Vagina (tissue), 2 donors: ENCODE results near the gene NACC2.

Experiments
- POLR2A ChIP-seq, 2 donors: fragments of 450-650 bp; IDR thresholded peaks; one replicate each; pipeline ENCODE4 v1.6.1; 2017; ENCODE audit warnings: antibody characterized with exemption in 2 of 2, mild to moderate bottlenecking in 2 of 2, moderate library complexity in 2 of 2
- POLR2AphosphoS5 ChIP-seq, 2 donors: sonication (generic); formaldehyde crosslinking; IDR thresholded peaks; one replicate each; pipeline ENCODE4 v1.9.0; 2017; ENCODE audit warnings: antibody characterized with exemption in 2 of 2, mild to moderate bottlenecking in 2 of 2, low read depth in 1 of 2; ENCODE audit not compliant: insufficient read depth in 1 of 2
- TF ChIP-seq, protein P1 (sequence below), 3 experiments: fragments of 450-650 bp in 2 of 3; fragments of 200-600 bp in 1 of 3; sonication (generic) in 1 of 3; IDR thresholded peaks; one replicate each; pipeline ENCODE4 v1.5.1; 2017 to 2019; ENCODE audit warnings: antibody characterized with exemption in 3 of 3, mild to moderate bottlenecking in 2 of 3, moderate library complexity in 2 of 3

DNA sequence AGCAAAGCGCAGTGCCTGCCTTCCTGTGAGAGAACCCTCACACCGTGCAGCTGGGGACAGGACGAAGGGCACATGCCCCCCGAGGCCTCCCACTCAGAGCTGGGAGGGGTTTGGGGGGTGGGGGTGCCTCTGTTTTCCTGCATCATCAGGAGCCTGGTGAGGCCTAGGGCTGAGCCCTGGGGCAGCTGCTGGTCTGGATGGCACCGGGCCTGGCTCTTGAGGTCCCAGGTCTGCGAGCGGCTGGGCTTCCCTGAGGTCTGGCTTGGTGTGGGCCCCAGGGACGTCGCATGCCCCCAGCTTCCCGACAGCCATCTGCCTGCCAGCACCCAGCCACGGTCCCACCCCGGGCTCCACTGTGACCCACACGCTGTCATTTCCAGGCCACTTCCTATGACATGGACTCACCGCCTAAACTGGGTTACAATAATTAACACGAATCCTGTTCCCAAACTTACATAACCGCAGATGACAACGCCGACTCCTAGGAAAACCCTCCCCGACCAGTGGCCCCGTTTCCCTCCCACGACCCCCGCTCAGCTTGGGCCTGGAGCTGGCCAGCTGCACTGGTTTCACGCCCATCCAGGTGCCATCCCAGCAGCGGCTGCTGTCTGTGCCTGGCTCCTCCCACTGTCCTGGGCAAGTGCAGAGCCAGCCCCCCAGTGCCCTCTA is 8.7 kb downstream of the NACC2 start:
- TF ChIP-seq, protein P1, sequence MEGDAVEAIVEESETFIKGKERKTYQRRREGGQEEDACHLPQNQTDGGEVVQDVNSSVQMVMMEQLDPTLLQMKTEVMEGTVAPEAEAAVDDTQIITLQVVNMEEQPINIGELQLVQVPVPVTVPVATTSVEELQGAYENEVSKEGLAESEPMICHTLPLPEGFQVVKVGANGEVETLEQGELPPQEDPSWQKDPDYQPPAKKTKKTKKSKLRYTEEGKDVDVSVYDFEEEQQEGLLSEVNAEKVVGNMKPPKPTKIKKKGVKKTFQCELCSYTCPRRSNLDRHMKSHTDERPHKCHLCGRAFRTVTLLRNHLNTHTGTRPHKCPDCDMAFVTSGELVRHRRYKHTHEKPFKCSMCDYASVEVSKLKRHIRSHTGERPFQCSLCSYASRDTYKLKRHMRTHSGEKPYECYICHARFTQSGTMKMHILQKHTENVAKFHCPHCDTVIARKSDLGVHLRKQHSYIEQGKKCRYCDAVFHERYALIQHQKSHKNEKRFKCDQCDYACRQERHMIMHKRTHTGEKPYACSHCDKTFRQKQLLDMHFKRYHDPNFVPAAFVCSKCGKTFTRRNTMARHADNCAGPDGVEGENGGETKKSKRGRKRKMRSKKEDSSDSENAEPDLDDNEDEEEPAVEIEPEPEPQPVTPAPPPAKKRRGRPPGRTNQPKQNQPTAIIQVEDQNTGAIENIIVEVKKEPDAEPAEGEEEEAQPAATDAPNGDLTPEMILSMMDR (IDR thresholded peaks at IDR 0.05): no peak
- TF ChIP-seq POLR2A (IDR thresholded peaks at IDR 0.05): no peak
- TF ChIP-seq POLR2AphosphoS5 (IDR thresholded peaks at IDR 0.05; ENCODE audit: insufficient read depth in 1 of 2, low read depth in 1 of 2): no peak
